GM19193 (cell line): ENCODE data around the gene OTOS.

Experiments
- POLR2A ChIP-seq: IDR thresholded peaks from 4 replicates; pipeline ENCODE4 v1.6.1; 2011; ENCODE audit not compliant: insufficient read depth, insufficient read length; ENCODE audit errors: extremely low read depth

The OTOS gene

GRCh38 chr2:240162939-240163714, 22.7 kb upstream of the OTOS start:
- TF ChIP-seq POLR2A = no peak

GRCh38 chr2:240162531-240162930, 22.1 kb upstream of the OTOS start:
- no peak for TF ChIP-seq POLR2A

- TF ChIP-seq POLR2A = no peak
Measured at GRCh38 chr2:240162032-240162431, 21.6 kb upstream of the OTOS start.

GRCh38 chr2:240161087-240161750, 20.8 kb upstream of the OTOS start:
- TF ChIP-seq POLR2A = no peak

GRCh38 chr2:240160291-240161086, 20.0 kb upstream of the OTOS start:
- TF ChIP-seq POLR2A = no peak

- no peak for TF ChIP-seq POLR2A
Measured at GRCh38 chr2:240159251-240159839, 18.9 kb upstream of the OTOS start.

GRCh38 chr2:240157147-240157470, 16.7 kb upstream of the OTOS start:
- TF ChIP-seq POLR2A = no peak

GRCh38 chr2:240156435-240157146, 16.1 kb upstream of the OTOS start:
- TF ChIP-seq POLR2A = no peak

GRCh38 chr2:240155745-240156390, 15.4 kb upstream of the OTOS start:
- TF ChIP-seq POLR2A = no peak

- TF ChIP-seq POLR2A = no peak
Measured at GRCh38 chr2:240155048-240155744, 14.7 kb upstream of the OTOS start.

GRCh38 chr2:240154606-240155005, 14.1 kb upstream of the OTOS start:
- TF ChIP-seq POLR2A = no peak

- TF ChIP-seq POLR2A = no peak
Measured at GRCh38 chr2:240153418-240153817, 13.0 kb upstream of the OTOS start.

GRCh38 chr2:240151477-240152031, 11.1 kb upstream of the OTOS start:
- no peak for TF ChIP-seq POLR2A
